ENCODE results near the gene NUP98.

Gene NUP98

GRCh38 chr11:3834349-3834663, 37.0 kb upstream of the NUP98 start:
- TF ChIP-seq CTCF (IDR thresholded peaks at IDR 0.05) = no peak
- H3K4me3 ChIP-seq = peak overlapping the region; percentile 7
- H3K27ac ChIP-seq = peak overlapping the region in 1 of 2 donors; percentile 64
- DNase-seq (ENCODE audit: low spot score) = no peak

DNA sequence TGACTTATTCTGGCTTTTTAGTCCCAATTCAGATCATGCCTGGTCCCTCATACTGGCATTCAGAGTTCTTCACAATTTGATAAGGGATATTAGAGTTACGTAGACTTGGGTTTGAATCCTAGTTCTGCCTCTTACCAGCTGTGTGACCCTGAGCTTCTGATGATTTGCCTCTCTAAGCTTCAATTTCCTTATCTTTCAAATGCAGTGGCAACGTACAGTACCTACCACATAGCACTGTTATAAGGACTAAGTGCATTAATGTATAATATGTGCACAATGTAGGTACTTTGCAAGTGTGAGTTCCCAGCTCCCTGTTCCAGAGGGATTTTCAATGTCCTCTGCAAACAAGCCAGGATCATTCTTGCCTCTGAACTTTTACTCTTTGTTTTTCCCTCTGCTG, 36.1 kb upstream of the NUP98 start:
- no peak overlapping the region for H3K27ac ChIP-seq

DNA sequence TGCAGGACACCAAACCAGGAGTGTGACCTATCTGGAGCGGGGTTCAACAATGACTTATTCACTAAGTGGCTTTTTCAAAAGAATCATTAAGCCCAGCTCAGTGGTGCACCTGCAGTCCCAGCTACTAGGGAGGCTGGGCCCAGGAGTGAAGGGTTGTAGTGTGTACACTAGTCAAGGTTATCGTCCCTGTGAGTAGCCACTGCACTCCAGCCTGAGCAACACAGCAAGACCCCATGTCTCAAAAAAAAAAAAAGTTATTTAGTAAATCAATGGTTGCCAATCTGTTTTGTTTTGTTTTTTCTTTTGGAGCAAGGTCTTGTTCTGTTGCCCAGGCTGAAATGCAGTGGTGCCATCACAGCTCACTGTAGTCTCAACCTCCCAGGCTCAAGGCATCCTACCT, 35.5 kb upstream of the NUP98 start:
- H3K4me3 ChIP-seq = no peak overlapping the region
- no peak for TF ChIP-seq CTCF (IDR thresholded peaks at IDR 0.05)
- DNase-seq (ENCODE audit: low spot score) = no peak
- no peak overlapping the region for H3K27ac ChIP-seq

More for the DNA sequence above, 36.1 kb upstream of the NUP98 start:
- no peak for TF ChIP-seq CTCF (IDR thresholded peaks at IDR 0.05)
- H3K4me3 ChIP-seq = no peak overlapping the region
- DNase-seq (ENCODE audit: low spot score) = no peak

DNA sequence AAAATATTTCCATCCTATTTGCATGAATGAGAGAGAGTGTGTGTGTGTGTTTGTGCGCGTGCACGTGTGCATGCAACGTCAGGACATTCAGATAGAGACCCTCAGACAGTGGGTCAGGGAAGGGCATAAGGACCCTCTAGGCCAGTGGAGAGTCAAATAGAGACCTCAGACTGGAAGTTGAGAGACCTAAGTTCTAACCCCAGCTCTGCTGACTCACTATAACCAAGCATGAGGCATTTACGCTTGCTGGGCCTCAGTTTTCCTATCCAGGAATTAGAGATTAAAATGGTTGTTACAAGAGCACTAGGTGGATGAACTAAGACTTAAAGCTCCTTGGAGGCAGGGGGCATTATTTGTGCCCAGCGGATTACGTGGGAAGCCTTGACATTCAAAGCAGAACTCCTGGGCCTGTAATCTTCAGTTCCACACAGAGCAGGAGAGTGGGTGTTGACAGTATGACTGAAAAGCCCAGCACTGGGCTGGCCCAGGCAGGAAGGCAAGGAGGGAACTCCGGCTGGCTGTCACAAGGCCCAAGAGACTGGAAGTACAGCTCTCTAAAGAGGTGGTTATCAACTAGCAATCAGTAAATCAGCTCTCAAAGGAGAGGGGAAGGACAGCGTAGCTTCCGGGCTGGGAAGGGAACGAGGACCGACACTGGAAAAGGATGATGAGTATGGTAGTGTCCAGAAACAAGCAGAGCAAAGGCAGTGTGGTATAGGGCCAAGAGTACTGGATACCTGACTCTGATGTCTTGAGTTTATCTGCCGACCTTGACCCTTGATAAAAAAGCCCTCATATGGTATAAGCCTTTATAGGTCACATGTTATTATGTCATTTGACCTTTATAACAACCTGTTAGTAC, 34.3 kb upstream of the NUP98 start:
- no peak for DNase-seq (ENCODE audit: low spot score)
- no peak for TF ChIP-seq CTCF (IDR thresholded peaks at IDR 0.05)
- Histone ChIP-seq H3K4me3 (no peak overlapping the region), H3K27ac (peak overlapping the region in 1 of 2 donors; percentile 40)

- DNase-seq (ENCODE audit: low spot score) = no peak
- no peak for TF ChIP-seq CTCF (IDR thresholded peaks at IDR 0.05)
- Histone ChIP-seq H3K4me3 (no peak overlapping the region), H3K27ac (peak overlapping the region in 1 of 2 donors; percentile 40)
These were observed 33.4 kb upstream of the NUP98 start for GRCh38 chr11:3830730-3831129.

DNA sequence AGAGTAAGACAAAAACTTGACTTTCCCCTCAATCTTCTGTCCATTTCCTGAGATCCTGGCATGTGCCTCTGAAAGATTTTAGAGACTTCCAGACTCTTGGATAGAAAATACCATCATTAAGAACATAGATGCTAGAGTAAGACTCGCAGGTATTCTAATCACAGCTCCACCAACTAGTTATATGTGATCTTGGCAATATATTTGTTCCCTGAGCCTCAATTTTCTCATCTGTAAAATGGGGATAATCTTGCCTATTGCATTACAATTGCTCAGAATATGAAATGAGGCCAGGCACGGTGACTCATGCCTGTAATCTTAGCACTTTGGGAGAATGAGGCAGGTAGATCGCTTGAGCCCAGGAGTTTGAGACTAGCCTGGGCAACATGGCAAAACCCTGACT, 32.7 kb upstream of the NUP98 start:
- Histone ChIP-seq H3K27ac (no peak overlapping the region), H3K4me3 (no peak overlapping the region)
- no peak for DNase-seq (ENCODE audit: low spot score)
- no peak for TF ChIP-seq CTCF (IDR thresholded peaks at IDR 0.05)
